Aorta (tissue), 5 donors: ENCODE measurements around the gene PLCXD1. TPM values are rescaled to one million over a fixed set of nuclear protein-coding genes. Genes with fewer than 3 reads are reported as not detected.
"Not testable (repeated sequence)": the region's sequence is repeated elsewhere in the genome, so short reads cannot be mapped to it uniquely, and the experiment has no call there.

Source experiments
- ATAC-seq: fragments of 200-7000 bp; cut with Tn5 transposase; one replicate; pipeline ENCODE4 v1.9.1; 2022; ENCODE audit warnings: moderate library complexity; ENCODE audit not compliant: low FRiP score
- DNase-seq, 2 donors: peaks; one replicate each; pipeline ENCODE4 v3.0.0-alpha.2; 2020
- H3K27ac ChIP-seq, 2 donors: one replicate each; pipeline ENCODE4 v1.5.1; 2013; ENCODE audit warnings: low read length in 2 of 2, mild to moderate bottlenecking in 2 of 2, moderate library complexity in 2 of 2, control low read depth in 1 of 2, inconsistent platforms in 1 of 2, low read depth in 1 of 2
- H3K27me3 ChIP-seq, 2 donors: one replicate each; pipeline ENCODE4 v1.6.1; 2013; ENCODE audit warnings: control low read depth in 1 of 2, low read length in 1 of 2, mild to moderate bottlenecking in 1 of 2, moderate library complexity in 1 of 2; ENCODE audit not compliant: insufficient read depth in 2 of 2, control insufficient read depth in 1 of 2
- H3K36me3 ChIP-seq, 2 donors: one replicate each; pipeline ENCODE4 v1.6.1; 2013; ENCODE audit warnings: control low read depth in 1 of 2, low read length in 1 of 2, mild to moderate bottlenecking in 1 of 2; ENCODE audit not compliant: insufficient read depth in 2 of 2, control insufficient read depth in 1 of 2
- H3K4me1 ChIP-seq, 2 donors: one replicate each; pipeline ENCODE4 v1.6.1; 2013; ENCODE audit warnings: low read length in 2 of 2, control low read depth in 1 of 2, mild to moderate bottlenecking in 1 of 2, moderate library complexity in 1 of 2; ENCODE audit not compliant: insufficient read depth in 2 of 2, control insufficient read depth in 1 of 2
- H3K4me3 ChIP-seq, 2 donors: one replicate each; pipeline ENCODE4 v1.5.1; 2013; ENCODE audit warnings: low read length in 2 of 2, control low read depth in 1 of 2, mild to moderate bottlenecking in 1 of 2
- H3K9me3 ChIP-seq: one replicate; pipeline ENCODE4 v1.6.1; 2013; ENCODE audit warnings: mild to moderate bottlenecking, low read length; ENCODE audit not compliant: control insufficient read depth
- WGBS, 2 donors: extraction: QIAGEN DNeasy Blood & Tissue Kit; methylation state at CpG; one replicate each; pipeline ENCODE4 v1.1.7; 2013; 5-methylcytosine and 5-hydroxymethylcytosine counted together
- intact Hi-C, 2 donors: fragments of 100-400 bp; cut with DNase I; formaldehyde crosslinking; loops; one replicate each; pipeline versions ENCODE4 v1.14.2 to v1.15.0; 2022
- polyA plus RNA-seq, 2 donors: library from polyadenylated mRNA; stranded (reverse); fragments of 200-250 nt; gene quantifications; one replicate each; pipeline ENCODE4 v1.2.3, GENCODE V29; 2013
- total RNA-seq, 2 donors: library from RNA; stranded (reverse); fragmentation: NEBNext Ultra II Directional; extraction: Animal tissue kit (Norgen Biotek cat#: 25700); gene quantifications; one replicate each; pipeline ENCODE4 v1.2.1, GENCODE V29; 2021
- donor health status: healthy with polysubstance abuse.
- donor health status: Bipolar disorder and iron deficiency.
- donor health status: DM: no; HTN: no; CAD: no.
- donor health status: DM: no; HTN: no; CAD: no.
- donor health status: DM: yes; HTN: yes; CAD: no.

The PLCXD1 gene
- total and polyA plus RNA-seq, 4 donors, result 1.3 to 16.3 (median 6.7) TPM

DNA sequence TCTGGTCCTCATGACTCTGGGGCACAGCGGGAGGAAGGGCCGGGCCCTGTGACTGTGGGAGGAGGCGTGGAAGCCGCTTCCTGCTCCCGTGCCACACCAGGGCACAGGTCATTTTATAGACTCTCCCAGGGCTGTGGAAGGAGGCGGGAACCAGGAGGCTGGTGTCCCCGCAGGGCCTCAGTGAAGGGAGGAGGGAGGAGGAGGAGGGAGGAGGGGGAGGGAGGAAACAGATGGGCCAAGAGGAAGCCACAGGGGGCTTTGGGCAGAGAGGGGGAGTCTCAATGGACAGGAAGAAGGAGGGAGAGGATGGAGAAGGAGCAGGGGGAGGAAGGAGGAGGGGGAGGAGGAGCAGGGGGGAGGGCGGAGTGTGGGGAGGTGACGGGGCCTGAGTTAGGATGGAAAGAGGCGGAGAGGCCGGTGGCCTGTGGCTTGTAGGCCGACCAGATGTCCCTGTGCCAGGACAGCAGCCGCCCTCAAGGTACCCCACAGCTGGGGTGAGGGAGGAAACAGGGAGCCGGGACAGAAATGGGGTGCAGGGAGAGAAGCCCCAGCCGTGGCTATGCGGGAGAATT is 6.2 kb upstream of the PLCXD1 start:
- Histone ChIP-seq H3K27me3 (no peaks in the 10 kb centered on the region), H3K36me3 (no peaks in the 10 kb centered on the region), H3K27ac (no peak overlapping the region), H3K9me3 (no peaks in the 10 kb centered on the region), H3K4me1 (no peaks in the 10 kb centered on the region), H3K4me3 (no peak overlapping the region)
- WGBS, 2 donors, result 90 to 95% methylated on average over 14 to 16 of the region's 16 CpGs
- intact Hi-C loops, result no loop called here
- ATAC-seq (peak; percentile 48), DNase-seq (peak in 1 of 2 donors; percentile 58)

DNA sequence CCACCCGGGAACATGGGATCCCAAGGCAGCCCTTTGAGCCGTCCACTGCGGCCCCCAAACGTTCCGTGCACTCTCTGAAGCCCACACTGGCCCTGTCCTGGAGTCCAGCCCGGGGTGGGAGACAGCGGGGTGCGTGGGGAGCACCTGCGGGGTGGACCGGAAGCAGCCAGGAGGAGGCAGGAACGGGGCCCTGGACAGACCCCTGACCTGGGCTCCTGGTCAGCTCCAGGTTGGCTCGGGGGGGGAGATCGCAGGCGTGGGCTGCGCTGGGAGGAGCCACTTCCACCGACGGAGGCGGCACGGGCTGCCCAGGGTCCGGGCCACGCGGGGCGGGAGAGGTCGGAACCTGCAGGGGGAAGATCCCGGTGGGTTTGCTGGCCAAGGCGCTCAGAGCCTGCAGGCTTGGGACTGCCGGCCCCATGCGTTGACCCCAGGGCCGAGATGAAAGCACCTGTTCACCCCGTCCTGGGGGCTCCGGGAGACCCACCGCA is 5.7 kb upstream of the PLCXD1 start:
- intact Hi-C loops, result no loop called here
- whole genome bisulfite sequencing, 2 donors, result 45 to 63% methylated on average over 29 to 32 of the region's 32 CpGs
- ATAC-seq (peak; percentile 65), DNase-seq (peak in 1 of 2 donors; percentile 73)
- no peaks in the 10 kb centered on the region for H3K9me3 ChIP-seq
- no peaks in the 10 kb centered on the region for H3K4me1 ChIP-seq
- H3K27ac ChIP-seq, result no peak overlapping the region
- H3K4me3 ChIP-seq, result no peak overlapping the region
- H3K36me3 ChIP-seq, result no peaks in the 10 kb centered on the region
- H3K27me3 ChIP-seq, result no peaks in the 10 kb centered on the region

DNA sequence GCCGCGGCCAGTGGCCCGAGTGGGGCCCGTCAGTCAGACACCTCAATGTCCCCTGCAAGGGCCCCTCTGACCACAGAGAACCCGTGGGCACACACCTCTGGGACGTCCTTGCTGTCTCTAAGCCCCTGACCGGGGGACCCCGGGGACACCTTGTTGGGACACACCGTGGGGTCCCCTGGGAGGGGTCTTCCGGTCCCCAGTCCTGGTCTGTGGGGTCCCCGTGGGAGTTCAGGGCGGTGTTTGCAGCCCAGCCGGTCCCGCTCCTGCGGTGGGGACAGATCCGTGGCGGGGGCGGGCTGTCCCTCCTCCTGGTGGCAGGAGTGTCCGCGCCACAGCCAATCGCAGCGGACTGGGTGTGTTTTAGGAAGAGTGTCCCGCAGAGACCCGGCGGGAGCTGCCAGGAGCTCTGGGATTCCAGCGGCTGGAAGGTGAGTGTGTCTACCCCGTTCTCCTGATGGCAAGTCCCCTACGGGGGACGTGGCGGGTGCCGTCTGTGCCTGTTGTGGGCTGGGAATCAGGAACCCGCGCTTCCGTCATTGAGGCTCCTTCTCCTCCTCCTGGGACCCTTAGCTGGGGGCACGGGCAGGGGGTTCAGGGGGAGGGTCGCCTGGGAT is 5.1 kb upstream of the PLCXD1 start:
- peak overlapping the region in 1 of 2 donors; percentile 1 for H3K4me3 ChIP-seq
- intact Hi-C loops, result no loop called here
- H3K4me1 ChIP-seq, result no peaks in the 10 kb centered on the region
- no peaks in the 10 kb centered on the region for H3K9me3 ChIP-seq
- 3 to 5% methylated on average over 35 to 36 of the region's 36 CpGs for WGBS, 2 donors
- H3K27ac ChIP-seq, result no peak overlapping the region
- no peaks in the 10 kb centered on the region for H3K36me3 ChIP-seq
- DNase-seq (peak; percentile 84 to 88), ATAC-seq (peak; percentile 93)
- H3K27me3 ChIP-seq, result no peaks in the 10 kb centered on the region

DNA sequence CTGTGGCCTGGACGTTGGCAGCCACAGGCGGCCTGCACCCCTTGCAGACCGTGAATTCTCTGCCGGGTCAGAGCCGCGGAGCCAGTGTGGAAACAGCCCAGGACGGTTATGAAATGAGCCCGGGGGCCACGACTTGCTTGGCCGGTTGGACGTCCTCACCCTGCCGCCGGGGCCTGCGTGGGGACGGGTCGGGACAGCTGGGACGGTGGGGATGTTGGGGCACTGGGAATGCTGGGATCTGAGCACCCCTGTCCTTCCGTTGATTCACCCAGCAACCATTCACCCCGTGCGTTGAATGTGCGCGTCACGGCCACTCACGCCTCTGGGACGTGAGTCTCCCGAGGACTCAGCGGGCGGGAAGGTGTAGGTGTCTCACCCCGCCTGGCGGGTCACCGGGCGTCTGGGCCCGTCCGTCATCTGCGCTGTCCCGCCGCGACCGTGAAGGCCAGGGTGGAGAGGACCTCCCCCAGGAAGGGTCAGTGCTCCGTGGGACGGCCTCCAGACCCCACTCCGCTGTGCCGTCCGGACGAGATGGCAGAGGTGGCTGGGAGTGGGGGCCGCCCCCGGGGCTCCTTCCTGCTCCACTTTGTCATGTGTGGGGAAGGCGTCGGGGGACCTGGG is 4.5 kb upstream of the PLCXD1 start:
- H3K27me3 ChIP-seq, result no peaks in the 10 kb centered on the region
- no peak overlapping the region for H3K27ac ChIP-seq
- H3K4me1 ChIP-seq, result no peaks in the 10 kb centered on the region
- H3K9me3 ChIP-seq, result no peaks in the 10 kb centered on the region
- intact Hi-C loops, result no loop called here
- ATAC-seq (peak; percentile 77), DNase-seq (peak; percentile 52 to 83)
- H3K4me3 ChIP-seq, result peak overlapping the region in 1 of 2 donors; percentile 1
- 5 to 7% methylated on average over 45 to 49 of the region's 49 CpGs for WGBS, 2 donors
- no peaks in the 10 kb centered on the region for H3K36me3 ChIP-seq

DNA sequence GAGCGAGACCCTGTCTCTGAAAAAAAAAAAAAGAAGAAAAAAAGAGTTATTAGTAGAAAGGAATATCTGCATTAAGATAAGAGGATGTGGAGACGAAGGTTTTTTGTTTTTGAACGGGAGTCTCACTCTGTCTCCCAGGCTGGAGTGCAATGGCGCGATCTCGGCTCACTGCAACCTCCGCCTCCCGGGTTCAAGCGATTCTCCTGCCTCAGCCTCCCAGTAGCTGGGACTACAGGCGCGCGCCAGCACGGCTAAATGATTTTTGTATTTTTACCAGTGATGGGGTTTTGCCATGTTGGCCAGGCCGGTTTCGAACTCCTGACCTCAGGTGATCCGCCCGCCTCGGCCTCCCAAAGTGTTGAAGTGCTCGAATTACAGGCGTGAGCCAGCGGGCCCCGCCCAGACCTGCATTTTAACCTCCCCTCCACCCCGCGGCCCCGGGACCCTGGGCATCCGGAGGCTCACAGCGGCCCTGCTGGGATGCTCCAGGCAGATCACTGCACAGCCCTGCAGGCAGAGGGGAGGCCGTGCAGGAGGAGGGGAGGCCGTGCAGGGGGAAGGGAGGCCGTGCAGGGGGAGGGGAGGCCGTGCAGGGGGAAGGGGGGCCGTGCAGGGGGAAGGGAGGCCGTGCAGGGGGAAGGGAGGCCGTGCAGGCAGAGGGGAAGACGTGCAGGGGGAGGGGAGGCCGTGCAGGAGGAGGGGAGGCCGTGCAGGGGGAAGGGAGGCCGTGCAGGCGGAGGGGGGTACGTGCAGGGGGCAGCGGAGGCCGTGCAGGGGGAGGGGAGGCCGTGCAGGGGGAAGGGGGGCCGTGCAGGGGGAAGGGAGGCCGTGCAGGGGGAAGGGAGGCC is 1.2 kb upstream of the PLCXD1 start:
- not testable (repeated sequence) for H3K27ac ChIP-seq, H3K4me1 ChIP-seq, H3K4me3 ChIP-seq, H3K27me3 ChIP-seq, H3K36me3 ChIP-seq, ATAC-seq, H3K9me3 ChIP-seq
- peak; percentile 38 to 59 for DNase-seq
- intact Hi-C loops, result loop anchor here in 1 of 2 donors (5.0 kb wide), 1 partner anchor 37 kb away; the partner anchor contains the start of gene GTPBP6
- 85 to 86% methylated on average over 31 to 43 of the region's 45 CpGs for WGBS, 2 donors

DNA sequence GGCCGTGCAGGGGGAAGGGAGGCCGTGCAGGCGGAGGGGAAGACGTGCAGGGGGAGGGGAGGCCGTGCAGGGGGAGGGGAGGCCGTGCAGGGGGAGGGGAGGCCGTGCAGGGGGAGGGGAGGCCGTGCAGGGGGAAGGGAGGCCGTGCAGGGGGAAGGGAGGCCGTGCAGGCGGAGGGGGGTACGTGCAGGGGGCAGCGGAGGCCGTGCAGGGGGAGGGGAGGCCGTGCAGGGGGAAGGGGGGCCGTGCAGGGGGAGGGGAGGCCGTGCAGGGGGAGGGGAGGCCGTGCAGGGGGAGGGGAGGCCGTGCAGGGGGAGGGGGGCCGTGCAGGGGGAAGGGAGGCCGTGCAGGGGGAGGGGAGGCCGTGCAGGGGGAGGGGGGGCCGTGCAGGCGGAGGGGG is 459 bp upstream of the PLCXD1 start:
- not testable (repeated sequence) for H3K4me3 ChIP-seq, ATAC-seq, DNase-seq, H3K4me1 ChIP-seq, H3K9me3 ChIP-seq, H3K27me3 ChIP-seq, H3K27ac ChIP-seq, H3K36me3 ChIP-seq
- intact Hi-C loops, result loop anchor here in 1 of 2 donors (5.0 kb wide), 1 partner anchor 37 kb away; the partner anchor contains the start of gene GTPBP6
- 11 to 24% methylated on average over 5 to 19 of the region's 24 CpGs for WGBS, 2 donors

DNA sequence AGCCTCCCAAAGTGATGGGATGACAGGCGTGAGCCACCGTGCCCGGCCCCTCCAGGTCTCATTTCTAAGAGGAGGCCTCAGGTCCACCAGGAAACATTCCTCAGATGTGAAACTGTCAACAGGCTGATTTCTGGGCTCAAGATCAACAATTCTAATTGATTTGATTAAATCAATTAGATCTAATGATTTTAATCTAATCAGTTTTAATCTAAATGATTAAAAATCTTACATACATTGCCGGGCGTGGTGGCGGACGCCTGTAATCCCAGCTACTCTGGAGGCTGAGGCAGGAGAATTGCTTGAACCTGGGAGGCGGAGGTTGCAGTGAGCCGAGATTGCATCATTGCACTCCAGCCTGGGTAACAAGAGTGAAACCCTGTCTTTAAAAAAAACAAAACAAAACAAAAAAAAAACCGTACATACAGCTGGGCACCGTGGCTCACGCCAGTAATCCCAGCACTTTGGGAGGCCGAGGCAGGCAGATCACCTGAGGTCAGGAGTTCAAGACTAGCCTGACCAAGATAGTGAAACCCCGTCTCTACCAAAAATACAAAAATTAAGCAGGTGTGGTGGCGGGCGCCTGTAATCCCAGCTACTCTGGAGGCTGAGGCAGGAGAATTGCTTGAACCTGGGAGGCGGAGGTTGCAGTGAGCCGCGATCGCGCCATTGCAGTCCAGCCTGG is 960 bp downstream of the PLCXD1 start:
- not testable (repeated sequence) for H3K27ac ChIP-seq, H3K4me3 ChIP-seq

More for the DNA sequence above, 960 bp downstream of the PLCXD1 start:
- not testable (repeated sequence) for H3K36me3 ChIP-seq, H3K27me3 ChIP-seq, H3K9me3 ChIP-seq, ATAC-seq, H3K4me1 ChIP-seq
- DNase-seq, result peak; percentile 28 to 30
- 89 to 92% methylated on average over 21 of the region's 21 CpGs for WGBS, 2 donors
- intact Hi-C loops, result loop anchor here in 1 of 2 donors (5.0 kb wide), 1 partner anchor 35 kb away; the partner anchor contains the start of gene GTPBP6
